MM.1S (cell line): Measurements from ENCODE around the gene PDSS2.

ENCODE experiments used
- DNase-seq: peaks from one replicate; pipeline ENCODE4 v3.0.0-alpha.2; 2015
- H2AFZ ChIP-seq: fragments of 300-600 bp; sonication (generic); 2 replicates; pipeline ENCODE4 v1.6.0; 2016; ENCODE audit warnings: antibody characterized with exemption, low read length
- H3F3A ChIP-seq: fragments of 300-600 bp; sonication (generic); 2 replicates; pipeline ENCODE4 v1.6.1; 2016; ENCODE audit warnings: mild to moderate bottlenecking, antibody characterized with exemption, low read length, moderate library complexity, mixed read lengths; ENCODE audit not compliant: insufficient read depth
- H3K27ac ChIP-seq: fragments of 300-600 bp; sonication (generic); 2 replicates; pipeline ENCODE4 v1.5.1; 2016; ENCODE audit warnings: mild to moderate bottlenecking, low read length
- H3K27me3 ChIP-seq: fragments of 300-600 bp; sonication (generic); replicated peaks from 2 replicates; pipeline ENCODE4 v1.6.0; 2016; ENCODE audit warnings: low read length; ENCODE audit not compliant: insufficient read depth
- H3K36me3 ChIP-seq: fragments of 300-600 bp; sonication (generic); replicated peaks from 2 replicates; pipeline ENCODE4 v1.6.1; 2016; ENCODE audit warnings: mild to moderate bottlenecking, low read length, mixed read lengths; ENCODE audit not compliant: insufficient read depth
- H3K4me1 ChIP-seq: fragments of 300-600 bp; sonication (generic); 2 replicates; pipeline ENCODE4 v1.6.1; 2016; ENCODE audit warnings: low read length, mixed read lengths
- H3K4me2 ChIP-seq: fragments of 300-600 bp; sonication (generic); 2 replicates; pipeline ENCODE4 v1.6.0; 2016; ENCODE audit warnings: low read depth, low read length
- H3K4me3 ChIP-seq: fragments of 300-600 bp; sonication (generic); 2 replicates; pipeline ENCODE4 v1.5.1; 2016; ENCODE audit warnings: low read length, mixed read lengths
- H3K79me2 ChIP-seq: fragments of 300-600 bp; sonication (generic); 2 replicates; pipeline ENCODE4 v1.6.1; 2016; ENCODE audit warnings: mixed run types, low read length, mixed read lengths
- H3K9ac ChIP-seq: fragments of 300-600 bp; sonication (generic); 2 replicates; pipeline ENCODE4 v1.6.1; 2016; ENCODE audit warnings: low read length, mixed read lengths
- H3K9me2 ChIP-seq: fragments of 300-600 bp; sonication (generic); replicated peaks from 2 replicates; pipeline ENCODE4 v1.6.1; 2016; ENCODE audit warnings: mild to moderate bottlenecking, low read length, mixed read lengths; ENCODE audit not compliant: insufficient read depth
- H3K9me3 ChIP-seq: fragments of 300-600 bp; sonication (generic); replicated peaks from 2 replicates; pipeline ENCODE4 v1.6.1; 2016; ENCODE audit warnings: mild to moderate bottlenecking, low read length, mixed read lengths; ENCODE audit not compliant: insufficient read depth
- H4K20me1 ChIP-seq: fragments of 300-600 bp; sonication (generic); 2 replicates; pipeline ENCODE4 v1.6.1; 2016; ENCODE audit warnings: mild to moderate bottlenecking, low read length, moderate library complexity, mixed read lengths; ENCODE audit not compliant: insufficient read depth
- EZH2 ChIP-seq: fragments of 300-600 bp; sonication (generic); optimal IDR thresholded peaks from 2 replicates; pipeline ENCODE3; 2017; ENCODE audit warnings: low read depth, mild to moderate bottlenecking, antibody characterized with exemption, low read length, mixed read lengths
- EZH2phosphoT487 ChIP-seq: fragments of 300-600 bp; sonication (generic); IDR thresholded peaks from 2 replicates; pipeline ENCODE4 v1.6.1; 2018; ENCODE audit warnings: antibody characterized with exemption, low read length
- TF ChIP-seq, protein P1 (sequence below): fragments of 300-600 bp; sonication (generic); IDR thresholded peaks from 2 replicates; pipeline ENCODE4 v1.5.1; 2016; ENCODE audit warnings: antibody characterized with exemption, low read length, mixed read lengths

Gene PDSS2

DNA sequence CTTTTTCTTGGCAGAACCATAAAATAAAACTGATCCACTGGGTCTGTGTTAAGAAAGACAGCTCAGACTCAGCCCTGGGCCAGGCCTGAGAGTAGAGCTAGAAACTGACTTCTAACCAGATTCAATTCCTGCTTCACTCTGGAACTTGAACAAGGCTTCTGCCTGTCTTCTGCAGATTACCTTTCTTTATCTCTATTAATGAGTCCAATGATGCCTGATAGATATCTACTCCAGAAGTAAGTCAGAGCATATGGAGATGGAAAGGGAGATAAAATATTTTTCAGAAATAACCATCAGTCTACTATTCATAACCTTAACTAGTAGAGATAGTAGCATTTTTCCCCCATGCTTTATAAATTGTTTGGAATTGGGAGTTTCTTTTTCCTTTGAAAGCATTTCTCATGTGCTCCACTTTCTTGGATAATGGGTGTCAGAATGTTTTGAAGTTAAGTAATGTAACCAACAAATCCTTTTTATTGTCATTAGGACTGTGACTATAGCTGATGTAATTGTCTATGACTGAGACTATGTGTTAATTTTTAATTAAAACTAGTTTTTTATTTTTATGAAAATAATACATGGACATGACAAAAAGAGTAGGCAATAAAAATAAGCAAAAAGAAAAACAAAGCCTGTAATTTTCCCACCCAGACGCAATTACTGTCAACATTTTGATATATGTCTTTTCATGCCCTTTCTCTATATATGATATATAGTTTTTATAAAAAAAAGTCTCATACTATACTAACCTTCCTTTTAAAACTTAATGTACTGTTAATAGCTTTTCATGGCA lies 37.7 kb upstream of the PDSS2 start:
- Histone ChIP-seq H3F3A (no peaks in the 10 kb centered on the region), H3K36me3 (no peaks in the 10 kb centered on the region), H3K27me3 (no peaks in the 10 kb centered on the region), H3K9ac (no peak overlapping the region), H3K9me3 (no peaks in the 10 kb centered on the region), H2AFZ (no peak overlapping the region), H3K9me2 (no peaks in the 10 kb centered on the region), H3K27ac (no peak overlapping the region), H3K4me3 (no peak overlapping the region), H3K4me1 (peaks cover 7% of the 10 kb centered on the region; the same call in 1 of the 2 replicates), H4K20me1 (no peaks in the 10 kb centered on the region), H3K4me2 (no peak overlapping the region), H3K79me2 (no peaks in the 10 kb centered on the region)
- no peak for DNase-seq
- TF ChIP-seq EZH2 (no peak), EZH2phosphoT487 (no peak)
- TF ChIP-seq, protein P1, sequence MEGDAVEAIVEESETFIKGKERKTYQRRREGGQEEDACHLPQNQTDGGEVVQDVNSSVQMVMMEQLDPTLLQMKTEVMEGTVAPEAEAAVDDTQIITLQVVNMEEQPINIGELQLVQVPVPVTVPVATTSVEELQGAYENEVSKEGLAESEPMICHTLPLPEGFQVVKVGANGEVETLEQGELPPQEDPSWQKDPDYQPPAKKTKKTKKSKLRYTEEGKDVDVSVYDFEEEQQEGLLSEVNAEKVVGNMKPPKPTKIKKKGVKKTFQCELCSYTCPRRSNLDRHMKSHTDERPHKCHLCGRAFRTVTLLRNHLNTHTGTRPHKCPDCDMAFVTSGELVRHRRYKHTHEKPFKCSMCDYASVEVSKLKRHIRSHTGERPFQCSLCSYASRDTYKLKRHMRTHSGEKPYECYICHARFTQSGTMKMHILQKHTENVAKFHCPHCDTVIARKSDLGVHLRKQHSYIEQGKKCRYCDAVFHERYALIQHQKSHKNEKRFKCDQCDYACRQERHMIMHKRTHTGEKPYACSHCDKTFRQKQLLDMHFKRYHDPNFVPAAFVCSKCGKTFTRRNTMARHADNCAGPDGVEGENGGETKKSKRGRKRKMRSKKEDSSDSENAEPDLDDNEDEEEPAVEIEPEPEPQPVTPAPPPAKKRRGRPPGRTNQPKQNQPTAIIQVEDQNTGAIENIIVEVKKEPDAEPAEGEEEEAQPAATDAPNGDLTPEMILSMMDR = no peak

DNA sequence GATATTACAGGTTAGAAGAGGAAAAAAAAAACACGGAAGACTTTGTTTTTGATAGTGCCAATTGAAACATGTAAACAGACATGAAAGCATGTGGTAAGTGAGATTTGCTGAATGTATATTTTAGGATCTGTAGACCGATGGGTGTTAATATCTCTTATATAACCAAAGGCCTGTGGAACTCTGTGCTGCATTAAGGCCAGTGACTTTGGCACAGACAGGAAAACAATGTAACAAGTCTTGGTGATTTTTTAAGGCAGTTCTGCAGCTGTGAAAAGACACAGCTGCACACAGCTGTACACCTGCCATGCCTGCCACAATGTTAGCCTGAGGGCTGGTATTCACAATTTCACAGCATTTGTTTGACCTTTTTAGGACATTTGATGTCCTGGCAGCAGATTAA lies 36.6 kb upstream of the PDSS2 start:
- Histone ChIP-seq H3K4me1 (peaks cover 7% of the 10 kb centered on the region; the same call in 1 of the 2 replicates), H3K79me2 (no peaks in the 10 kb centered on the region), H3K9me2 (no peaks in the 10 kb centered on the region), H4K20me1 (no peaks in the 10 kb centered on the region), H2AFZ (no peak overlapping the region), H3K27me3 (peaks cover 11% of the 10 kb centered on the region; the same call in 1 of the 2 replicates), H3K36me3 (no peaks in the 10 kb centered on the region), H3K9me3 (no peaks in the 10 kb centered on the region), H3K27ac (no peak overlapping the region), H3F3A (no peaks in the 10 kb centered on the region), H3K4me3 (no peak overlapping the region), H3K4me2 (no peak overlapping the region), H3K9ac (no peak overlapping the region)
- TF ChIP-seq EZH2phosphoT487 = no peak
- TF ChIP-seq, protein P1 = no peak
- TF ChIP-seq EZH2 = no peak
- DNase-seq = no peak

DNA sequence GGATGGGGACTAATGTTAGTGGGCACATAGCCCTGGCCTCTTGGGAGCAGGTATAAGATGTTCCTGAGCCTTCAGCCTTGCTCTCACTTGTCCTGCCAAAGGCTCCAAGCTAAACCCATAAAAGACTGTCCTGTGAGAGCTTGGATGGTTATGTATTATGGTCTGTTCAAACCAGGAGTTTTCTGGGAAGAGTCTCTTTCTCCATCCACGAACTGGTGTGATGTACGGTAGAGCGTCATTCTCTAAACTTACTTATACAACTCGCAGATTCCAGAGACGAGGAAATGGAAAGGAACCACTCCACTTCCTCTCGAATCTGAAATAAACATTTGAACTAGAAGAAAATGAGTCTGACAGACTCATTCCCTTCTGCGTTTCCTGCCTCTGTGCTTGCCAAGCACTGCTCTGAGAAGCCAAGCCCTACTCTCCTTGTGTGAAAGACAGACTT lies 35.9 kb upstream of the PDSS2 start:
- Histone ChIP-seq H3K4me2 (no peak overlapping the region), H3K9me2 (no peaks in the 10 kb centered on the region), H3K4me1 (peaks cover 7% of the 10 kb centered on the region; the same call in 1 of the 2 replicates), H3K4me3 (no peak overlapping the region), H3K27me3 (peaks cover 16% of the 10 kb centered on the region; the same call in 1 of the 2 replicates), H2AFZ (no peak overlapping the region), H3K9me3 (no peaks in the 10 kb centered on the region), H3F3A (no peaks in the 10 kb centered on the region), H4K20me1 (no peaks in the 10 kb centered on the region), H3K9ac (no peak overlapping the region), H3K27ac (no peak overlapping the region), H3K36me3 (no peaks in the 10 kb centered on the region), H3K79me2 (no peaks in the 10 kb centered on the region)
- TF ChIP-seq, protein P1 = no peak
- TF ChIP-seq EZH2phosphoT487 (no peak), EZH2 (no peak)
- no peak for DNase-seq
